Muscle layer of colon (tissue), 2 donors: ENCODE results near the gene MEGF9.
"Not testable (repeated sequence)": the region's sequence is repeated elsewhere in the genome, so short reads cannot be mapped to it uniquely, and the experiment has no call there.

Experiments used
- H3K27ac ChIP-seq: one replicate; pipeline ENCODE4 v1.7.0; 2013; ENCODE audit warnings: low read depth, mild to moderate bottlenecking, low read length, moderate library complexity
- H3K27me3 ChIP-seq, 2 donors: one replicate each; pipeline ENCODE4 v1.7.0; 2013; ENCODE audit warnings: low read length in 2 of 2, mild to moderate bottlenecking in 2 of 2; ENCODE audit not compliant: insufficient read depth in 2 of 2, control insufficient read depth in 1 of 2
- H3K36me3 ChIP-seq: one replicate; pipeline ENCODE4 v1.7.0; 2013; ENCODE audit warnings: mild to moderate bottlenecking, low read length; ENCODE audit not compliant: insufficient read depth
- H3K4me1 ChIP-seq: one replicate; pipeline ENCODE4 v1.7.0; 2013; ENCODE audit warnings: mild to moderate bottlenecking, low read length; ENCODE audit not compliant: insufficient read depth
- H3K4me3 ChIP-seq, 2 donors: one replicate each; pipeline ENCODE4 v1.7.0; 2013; ENCODE audit warnings: low read length in 2 of 2, low read depth in 1 of 2, mild to moderate bottlenecking in 1 of 2, moderate library complexity in 1 of 2
- H3K9ac ChIP-seq: one replicate; pipeline ENCODE4 v1.7.0; 2013; ENCODE audit warnings: low read length
- H3K9me3 ChIP-seq: one replicate; pipeline ENCODE4 v1.7.0; 2013; ENCODE audit warnings: mild to moderate bottlenecking, low read length
- donor health status: abdominal sarcoma.
- donor health status: Adenocarcinoma of cecum.

Gene MEGF9

GRCh38 chr9:120652934-120653333, 61.3 kb downstream of the MEGF9 start:
- Histone ChIP-seq H3K9ac (no peak overlapping the region), H3K27ac (no peak overlapping the region), H3K4me1 (no peaks in the 10 kb centered on the region), H3K9me3 (no peaks in the 10 kb centered on the region), H3K4me3 (no peak overlapping the region), H3K36me3 (no peaks in the 10 kb centered on the region), H3K27me3 (no peaks in the 10 kb centered on the region)

GRCh38 chr9:120650352-120650751, 63.9 kb downstream of the MEGF9 start:
- Histone ChIP-seq H3K27me3 (no peaks in the 10 kb centered on the region), H3K4me1 (no peaks in the 10 kb centered on the region), H3K9me3 (no peaks in the 10 kb centered on the region), H3K27ac (no peak overlapping the region), H3K4me3 (no peak overlapping the region), H3K9ac (no peak overlapping the region), H3K36me3 (no peaks in the 10 kb centered on the region)

GRCh38 chr9:120648581-120649197, 65.6 kb downstream of the MEGF9 start:
- no peaks in the 10 kb centered on the region for H3K36me3 ChIP-seq
- no peak overlapping the region for H3K9ac ChIP-seq
- no peaks in the 10 kb centered on the region for H3K4me1 ChIP-seq
- H3K27me3 ChIP-seq: no peaks in the 10 kb centered on the region
- no peak overlapping the region for H3K4me3 ChIP-seq
- no peaks in the 10 kb centered on the region for H3K9me3 ChIP-seq
- H3K27ac ChIP-seq: no peak overlapping the region

DNA sequence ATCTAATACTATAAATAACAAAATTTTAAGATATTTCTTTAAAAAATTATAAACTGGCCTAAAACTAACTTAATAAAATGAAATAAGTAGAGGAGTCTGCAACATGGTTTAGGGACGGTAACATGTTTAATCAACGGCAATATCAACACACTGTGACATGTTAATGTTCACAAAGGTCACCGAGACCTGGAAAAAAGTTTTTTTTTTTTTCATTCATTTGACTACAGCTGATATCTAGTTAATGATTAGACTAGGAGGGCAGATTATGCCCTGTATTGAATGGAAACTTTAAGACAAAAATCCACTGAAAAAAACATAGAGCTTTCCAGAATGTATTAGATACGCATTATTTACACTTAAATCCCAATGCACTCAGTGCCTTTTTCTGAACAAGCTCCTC, 67.3 kb downstream of the MEGF9 start:
- H3K36me3 ChIP-seq: no peaks in the 10 kb centered on the region
- no peak overlapping the region for H3K9ac ChIP-seq
- no peak overlapping the region for H3K4me3 ChIP-seq
- H3K27me3 ChIP-seq: no peaks in the 10 kb centered on the region
- no peak overlapping the region for H3K27ac ChIP-seq
- H3K4me1 ChIP-seq: no peaks in the 10 kb centered on the region
- H3K9me3 ChIP-seq: no peaks in the 10 kb centered on the region

- Histone ChIP-seq H3K36me3 (no peaks in the 10 kb centered on the region), H3K27ac (no peak overlapping the region), H3K9ac (no peak overlapping the region), H3K4me1 (no peaks in the 10 kb centered on the region), H3K27me3 (no peaks in the 10 kb centered on the region), H3K9me3 (no peaks in the 10 kb centered on the region), H3K4me3 (no peak overlapping the region)
Measured at GRCh38 chr9:120645760-120646159, 68.5 kb downstream of the MEGF9 start.

GRCh38 chr9:120643061-120643460, 71.2 kb downstream of the MEGF9 start:
- Histone ChIP-seq H3K4me3 (no peak overlapping the region), H3K36me3 (no peaks in the 10 kb centered on the region), H3K27me3 (no peaks in the 10 kb centered on the region), H3K4me1 (no peaks in the 10 kb centered on the region), H3K9ac (no peak overlapping the region), H3K27ac (no peak overlapping the region), H3K9me3 (no peaks in the 10 kb centered on the region)

- no peak overlapping the region for H3K27ac ChIP-seq
- no peaks in the 10 kb centered on the region for H3K9me3 ChIP-seq
- no peak overlapping the region for H3K9ac ChIP-seq
Measured at GRCh38 chr9:120642129-120642770, 72.0 kb downstream of the MEGF9 start.

GRCh38 chr9:120640874-120641273, 73.4 kb downstream of the MEGF9 start:
- not testable (repeated sequence) for H3K27me3 ChIP-seq, H3K4me1 ChIP-seq, H3K27ac ChIP-seq, H3K9me3 ChIP-seq, H3K9ac ChIP-seq, H3K36me3 ChIP-seq, H3K4me3 ChIP-seq

More at GRCh38 chr9:120642129-120642770, 72.0 kb downstream of the MEGF9 start:
- Histone ChIP-seq H3K4me1 (no peaks in the 10 kb centered on the region), H3K27me3 (no peaks in the 10 kb centered on the region), H3K4me3 (no peak overlapping the region), H3K36me3 (no peaks in the 10 kb centered on the region)

GRCh38 chr9:120640380-120640779, 73.9 kb downstream of the MEGF9 start:
- no peaks in the 10 kb centered on the region for H3K36me3 ChIP-seq
- H3K4me1 ChIP-seq: no peaks in the 10 kb centered on the region
- H3K27me3 ChIP-seq: no peaks in the 10 kb centered on the region
- H3K9ac ChIP-seq: no peak overlapping the region
- H3K4me3 ChIP-seq: no peak overlapping the region
- H3K9me3 ChIP-seq: no peaks in the 10 kb centered on the region
- no peak overlapping the region for H3K27ac ChIP-seq

- H3K4me1 ChIP-seq: no peaks in the 10 kb centered on the region
- no peak overlapping the region for H3K27ac ChIP-seq
Measured at GRCh38 chr9:120637919-120638318, 76.4 kb downstream of the MEGF9 start.

GRCh38 chr9:120636194-120636957, 77.9 kb downstream of the MEGF9 start:
- Histone ChIP-seq H3K9me3 (no peaks in the 10 kb centered on the region), H3K9ac (no peak overlapping the region), H3K27me3 (no peaks in the 10 kb centered on the region), H3K36me3 (no peaks in the 10 kb centered on the region), H3K4me1 (no peaks in the 10 kb centered on the region), H3K27ac (no peak overlapping the region), H3K4me3 (no peak overlapping the region)

More at GRCh38 chr9:120637919-120638318, 76.4 kb downstream of the MEGF9 start:
- H3K9ac ChIP-seq: no peak overlapping the region
- no peak overlapping the region for H3K4me3 ChIP-seq
- no peaks in the 10 kb centered on the region for H3K36me3 ChIP-seq
- H3K9me3 ChIP-seq: no peaks in the 10 kb centered on the region
- H3K27me3 ChIP-seq: no peaks in the 10 kb centered on the region
